M059J (cell line): ENCODE data around the gene HCN3. TPM values are rescaled to one million over a fixed set of nuclear protein-coding genes. Genes with fewer than 3 reads are reported as not detected.
"Not testable (repeated sequence)": the region's sequence is repeated elsewhere in the genome, so short reads cannot be mapped to it uniquely, and the experiment has no call there.

ENCODE experiments used
- DNase-seq: peaks from one replicate; pipeline ENCODE4 v3.0.0-alpha.2; 2012; ENCODE audit warnings: low read depth
- total RNA-seq: library from RNA; depleted of rRNA; stranded (reverse); fragments of >200 nt; shearing (Covaris generic); gene quantifications from 2 replicates; pipeline ENCODE4 v1.2.3, GENCODE V29; 2014

Gene HCN3
- total RNA-seq, 1 experiment from 2014 or later: 1.7 TPM

GRCh38 chr1:155309423-155310021 lies 32.3 kb downstream of the HCN3 start:
- peak; percentile 44 for DNase-seq

- DNase-seq: no peak
Observed at GRCh38 chr1:155313261-155313660, 36.0 kb downstream of the HCN3 start.

- DNase-seq: no peak
Observed at GRCh38 chr1:155316922-155317321, 39.7 kb downstream of the HCN3 start.

GRCh38 chr1:155318082-155318481 lies 40.8 kb downstream of the HCN3 start:
- no peak for DNase-seq

- DNase-seq: no peak
Observed at GRCh38 chr1:155319536-155319935, 42.3 kb downstream of the HCN3 start.

- no peak for DNase-seq
Observed at GRCh38 chr1:155320252-155320651, 43.0 kb downstream of the HCN3 start.

GRCh38 chr1:155320661-155321617 lies 43.7 kb downstream of the HCN3 start, which contains the start of gene RUSC1:
RUSC1 (plus strand) TSS chr1:155320894; CDS start chr1:155321774, 880 bp downstream.
- no peak for DNase-seq

- no peak for DNase-seq
Observed at GRCh38 chr1:155321639-155322503, 44.6 kb downstream of the HCN3 start.

GRCh38 chr1:155322571-155322952 lies 45.3 kb downstream of the HCN3 start:
- peak; percentile 52 for DNase-seq

GRCh38 chr1:155322953-155323728 lies 45.9 kb downstream of the HCN3 start:
- peak; percentile 98 for DNase-seq

- peak; percentile 92 for DNase-seq
Observed at GRCh38 chr1:155323729-155324036, 46.4 kb downstream of the HCN3 start.

GRCh38 chr1:155324037-155324716 lies 46.9 kb downstream of the HCN3 start:
- peak; percentile 98 for DNase-seq

GRCh38 chr1:155324717-155325602 lies 47.7 kb downstream of the HCN3 start:
- peak; percentile 68 for DNase-seq

- DNase-seq: no peak
Observed at GRCh38 chr1:155325603-155325893, 48.3 kb downstream of the HCN3 start.

- no peak for DNase-seq
Observed at GRCh38 chr1:155326020-155326526, 48.8 kb downstream of the HCN3 start.

GRCh38 chr1:155326631-155327037 lies 49.4 kb downstream of the HCN3 start:
- no peak for DNase-seq

- DNase-seq: no peak
Observed at GRCh38 chr1:155327981-155328380, 50.7 kb downstream of the HCN3 start.

- DNase-seq: not testable (repeated sequence)
Observed at GRCh38 chr1:155328856-155329255, 51.6 kb downstream of the HCN3 start.

- no peak for DNase-seq
Observed at GRCh38 chr1:155329980-155330598, 52.8 kb downstream of the HCN3 start.
